Measurements from ENCODE around the gene UGT1A5.

UGT1A5 gene

DNA sequence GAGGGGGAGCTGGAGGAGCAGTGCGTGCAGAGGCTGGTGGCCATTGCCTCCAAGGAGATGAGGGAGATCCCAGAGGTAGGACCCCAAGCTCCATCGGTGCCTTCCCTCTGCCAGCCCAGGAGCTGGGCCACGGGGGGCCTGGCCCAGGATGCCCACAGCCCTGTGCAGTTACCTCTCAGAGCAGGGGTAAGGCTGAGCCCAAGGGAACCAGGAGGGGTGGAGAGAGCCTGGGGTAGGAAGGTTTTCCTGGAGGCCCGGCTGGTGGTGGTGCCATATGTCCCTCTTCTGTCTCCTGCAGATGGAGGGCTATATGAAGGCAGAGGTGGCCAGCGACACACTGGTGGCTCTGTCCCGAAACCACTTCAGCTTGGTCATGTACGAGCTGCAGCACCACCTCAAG lies 76.8 kb downstream of the UGT1A5 start:
- FAIRE-seq: no peak

- no peak for FAIRE-seq
Measured at GRCh38 chr2:233791151-233791882, 78.6 kb downstream of the UGT1A5 start.

GRCh38 chr2:233791883-233792329 lies 79.2 kb downstream of the UGT1A5 start:
- no peak for FAIRE-seq

DNA sequence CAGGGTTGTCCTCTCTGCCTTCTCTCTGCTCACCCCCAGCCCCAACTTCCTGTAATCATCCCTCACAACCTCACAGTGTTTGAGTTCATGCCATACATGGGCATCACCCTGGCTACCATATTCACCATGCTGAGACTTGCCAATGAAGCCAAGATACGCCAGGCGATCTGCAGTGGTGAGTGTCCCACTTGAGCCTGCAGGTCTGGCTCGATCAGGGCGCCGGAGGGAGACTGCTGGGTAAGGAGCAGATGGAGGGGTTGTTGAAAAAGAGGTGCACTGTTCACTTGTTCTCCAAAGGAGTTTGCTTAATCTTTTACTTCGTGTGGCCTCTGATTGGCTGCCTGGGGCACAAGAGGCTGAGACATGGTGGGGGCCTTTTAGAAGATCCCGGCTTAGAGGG lies 80.0 kb downstream of the UGT1A5 start:
- no peak for FAIRE-seq

GRCh38 chr2:233793465-233794127 lies 80.9 kb downstream of the UGT1A5 start:
- no peak for FAIRE-seq

- FAIRE-seq: no peak
Measured at GRCh38 chr2:233794128-233794658, 81.5 kb downstream of the UGT1A5 start.

GRCh38 chr2:233795735-233796171 lies 83.0 kb downstream of the UGT1A5 start:
- no peak for FAIRE-seq

- no peak for FAIRE-seq
Measured at GRCh38 chr2:233796254-233796653, 83.5 kb downstream of the UGT1A5 start.

DNA sequence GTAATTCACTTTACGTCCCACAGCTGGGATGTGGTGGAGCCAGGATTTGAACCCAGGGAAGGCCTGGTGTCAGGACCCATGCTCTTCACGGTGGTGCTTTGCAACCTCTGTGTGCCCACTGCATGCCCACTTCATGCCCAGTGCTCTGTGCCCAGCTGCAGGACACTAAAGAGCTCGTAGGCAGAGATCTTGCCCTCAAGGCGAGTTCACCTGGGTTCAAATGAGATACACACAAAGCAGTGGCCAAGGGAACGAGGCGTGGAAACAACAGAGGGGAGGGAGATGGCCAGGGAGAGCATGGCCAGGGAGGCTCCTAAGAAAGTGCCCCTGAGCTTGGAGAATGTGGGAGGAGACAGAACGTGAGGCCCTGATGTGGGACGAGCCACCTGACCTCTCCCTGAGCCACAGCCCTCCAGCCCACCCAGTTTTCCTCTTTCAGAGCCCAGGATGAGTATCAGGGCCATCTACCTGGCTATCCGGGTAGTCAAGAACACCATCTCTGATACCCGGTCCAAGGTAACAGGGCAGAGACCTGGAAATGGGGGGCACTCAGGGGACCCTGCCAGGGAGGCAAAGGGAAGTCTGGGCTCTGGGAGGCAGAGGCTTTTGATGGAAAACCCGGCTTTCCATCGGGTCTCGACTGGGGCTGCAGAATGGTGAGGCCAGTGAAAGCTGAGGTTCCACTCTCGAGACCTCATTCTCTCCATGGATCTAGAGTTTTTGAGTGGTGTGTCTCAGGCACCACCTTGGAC lies 85.8 kb downstream of the UGT1A5 start:
- FAIRE-seq: no peak

GRCh38 chr2:233799087-233799665 lies 86.5 kb downstream of the UGT1A5 start:
- FAIRE-seq: no peak

- FAIRE-seq: no peak
Measured at GRCh38 chr2:233799716-233800115, 87.0 kb downstream of the UGT1A5 start.

DNA sequence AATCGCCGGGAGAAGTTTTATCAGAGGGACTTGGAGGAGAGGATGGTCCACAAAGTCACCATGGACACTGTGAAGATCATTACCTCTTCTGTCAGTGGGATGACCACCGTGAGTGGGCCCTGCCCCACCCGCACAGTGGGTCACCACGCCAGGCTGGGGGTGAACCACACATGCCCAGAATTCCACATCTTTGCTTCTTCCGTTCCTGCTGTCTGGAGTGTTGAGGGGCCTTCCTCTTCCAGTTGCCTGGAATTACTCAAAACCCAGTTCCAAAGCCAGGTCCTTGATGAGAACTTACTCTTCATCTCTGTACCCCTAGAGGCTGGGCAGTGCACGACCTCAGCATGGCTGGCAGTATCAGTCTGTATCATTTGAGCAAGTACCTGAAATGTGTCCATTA lies 87.5 kb downstream of the UGT1A5 start:
- FAIRE-seq: no peak

GRCh38 chr2:233801357-233802131 lies 88.8 kb downstream of the UGT1A5 start:
- FAIRE-seq: no peak

DNA sequence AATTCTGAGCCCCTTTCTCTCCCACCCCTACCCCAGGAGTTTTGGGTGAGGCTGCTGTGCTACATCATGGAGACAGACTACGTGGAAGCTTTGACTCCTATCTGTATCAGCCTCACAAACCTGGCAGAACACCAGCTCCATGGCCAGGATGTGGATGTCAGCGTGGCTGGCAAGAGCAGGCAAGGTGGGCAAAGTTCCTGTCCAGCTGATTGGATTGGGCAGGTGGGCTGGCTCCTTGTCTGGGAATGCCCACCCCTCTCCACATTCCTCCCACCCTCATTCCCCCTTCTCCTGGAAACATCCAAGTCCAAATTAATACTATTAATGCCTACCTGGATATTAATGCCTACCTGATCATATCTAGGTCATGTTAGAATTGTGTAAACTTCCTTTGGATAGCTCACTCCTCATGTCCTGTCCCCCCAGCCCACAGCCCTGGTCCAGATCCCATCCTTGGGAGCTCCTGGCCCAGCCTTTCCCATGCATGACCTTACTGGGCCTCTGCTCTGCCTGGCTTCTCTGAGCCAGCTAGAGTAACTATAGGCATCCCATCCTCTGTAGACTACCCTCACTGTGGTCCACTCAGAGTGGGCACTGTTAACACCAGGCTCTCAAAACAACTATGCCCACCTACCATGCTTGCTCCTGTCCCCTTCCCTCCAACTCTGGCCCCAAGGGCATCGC lies 89.6 kb downstream of the UGT1A5 start:
- no peak for FAIRE-seq

- FAIRE-seq: no peak
Measured at GRCh38 chr2:233803292-233803911, 90.7 kb downstream of the UGT1A5 start.

GRCh38 chr2:233803994-233804393 lies 91.3 kb downstream of the UGT1A5 start:
- FAIRE-seq: no peak

GRCh38 chr2:233807215-233807865 lies 94.6 kb downstream of the UGT1A5 start:
- no peak for FAIRE-seq

DNA sequence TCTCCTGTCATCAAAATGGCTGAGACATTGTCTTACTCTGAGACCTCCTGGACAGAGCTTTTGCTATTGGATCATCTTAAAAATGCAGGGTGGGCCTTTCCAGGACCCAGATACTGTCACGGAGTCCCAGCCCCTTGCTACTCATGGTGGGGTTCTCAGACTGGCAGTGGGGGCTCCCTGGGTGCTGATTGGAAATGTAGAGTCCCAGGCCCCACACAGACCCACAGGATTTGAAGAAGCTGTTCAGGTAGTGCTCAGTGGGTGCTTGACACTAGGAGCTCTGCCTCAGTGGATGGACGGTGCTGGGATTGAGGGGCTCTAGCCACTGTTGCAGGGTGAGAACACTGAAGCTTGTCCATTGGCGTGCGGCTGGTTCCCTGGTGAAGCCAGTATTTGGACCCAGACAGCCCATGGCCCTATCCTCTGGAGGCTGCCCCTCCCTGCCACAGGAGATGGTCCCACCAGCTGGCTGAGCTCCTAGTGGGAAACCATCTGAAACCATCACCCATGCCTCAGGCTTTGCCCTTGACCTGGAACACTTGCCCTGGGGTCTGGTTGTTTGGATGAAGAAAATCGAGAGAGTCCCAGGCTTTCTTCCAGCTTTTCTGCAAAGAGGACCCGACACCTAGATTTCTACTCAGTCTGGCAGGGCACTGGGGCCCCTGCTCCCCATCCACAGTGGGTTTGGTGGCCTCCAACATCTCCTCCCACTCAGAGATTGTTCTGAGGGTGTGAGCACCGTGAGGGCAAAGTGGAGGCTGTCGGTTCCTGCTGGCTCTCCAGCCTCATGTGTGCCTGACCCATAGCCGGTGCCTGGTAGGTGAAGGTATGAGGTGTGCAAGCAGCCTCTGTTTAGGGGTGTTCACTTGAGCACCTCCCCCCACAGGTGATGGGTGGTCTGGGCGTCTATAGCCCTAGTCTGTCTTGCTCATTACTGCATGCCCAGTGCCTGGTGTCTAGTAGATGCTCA lies 95.5 kb downstream of the UGT1A5 start:
- FAIRE-seq: no peak

- FAIRE-seq: no peak
Measured at GRCh38 chr2:233810385-233810784, 97.7 kb downstream of the UGT1A5 start.
